Mammary epithelial cell (primary cell): Measurements from ENCODE around the gene SFXN4.

ENCODE experiments used
- CTCF ChIP-seq, 2 donors: IDR thresholded peaks in 1 of 2; conservative IDR thresholded peaks in 1 of 2; 2 replicates each; pipeline ENCODE4 v1.5.1; 2011 to 2012; ENCODE audit warnings: inconsistent platforms in 2 of 2, low read length in 2 of 2, mild to moderate bottlenecking in 2 of 2, control low read depth in 1 of 2, low read depth in 1 of 2; ENCODE audit not compliant: insufficient read depth in 1 of 2; ENCODE audit errors: extremely low read depth in 1 of 2
- EZH2 ChIP-seq: IDR thresholded peaks from 2 replicates; pipeline ENCODE4 v1.6.1; 2012; ENCODE audit warnings: low read length, inconsistent platforms, borderline replicate concordance

GRCh38 chr10:119104654-119105015 is 60.9 kb downstream of the SFXN4 start:
- no peak for TF ChIP-seq CTCF (conservative IDR thresholded peaks at IDR 0.05 in 1 of 2, IDR thresholded peaks at IDR 0.05 in 1 of 2; ENCODE audit: extremely low read depth in 1 of 2, insufficient read depth in 1 of 2, low read depth in 1 of 2, low read length in 2 of 2)
- TF ChIP-seq EZH2: no peak
